ENCODE data around the gene DMBX1. TPM values are rescaled to one million over a fixed set of nuclear protein-coding genes. Genes with fewer than 3 reads are reported as not detected.

Gene DMBX1
- total and polyA plus RNA-seq, 2 donors (not counting 1 experiment from before 2014, with no cell fraction given) = not detected

- Mint-ChIP-seq H3K9me3 (ENCODE audit: insufficient read depth) (no peaks in the 10 kb centered on the region), H3K4me1 (peaks cover 3% of the 10 kb centered on the region), H3K4me3 (no peak overlapping the region), H3K27ac (no peak overlapping the region), H3K27me3 (peaks cover 66% of the 10 kb centered on the region)
- no peaks in the 10 kb centered on the region for H3K9me3 ChIP-seq (ENCODE audit: control extremely low read depth in 1 of 3, control insufficient read depth in 2 of 3, insufficient read depth in 1 of 3, low read length in 2 of 3)
- no peak overlapping the region for H3K9ac ChIP-seq (ENCODE audit: low read length)
- WGBS (ENCODE audit: insufficient coverage) = no CpG with 5 or more reads among the region's 3 CpGs
- intact Hi-C loops (cut with micrococcal nuclease) = no loop called here
- H3K4me3 ChIP-seq (ENCODE audit: control extremely low read depth in 1 of 5, extremely low read depth in 1 of 5, insufficient read depth in 1 of 5, low read depth in 2 of 5, low read length in 4 of 5) = no peak overlapping the region
- no peak overlapping the region for H2AFZ ChIP-seq (ENCODE audit: insufficient read depth, low read depth, low read length, poor library complexity, severe bottlenecking)
- H3K4me2 ChIP-seq (replicated peaks; ENCODE audit: low read depth, low read length, poor library complexity, severe bottlenecking) = no peak overlapping the region
- peaks cover 0 to 6% of the 10 kb centered on the region in 2 donors for H3K4me1 ChIP-seq (ENCODE audit: control insufficient read depth in 2 of 2, insufficient read depth in 2 of 2, low read length in 2 of 2)
- ATAC-seq (ENCODE audit: low read depth) (no peak), DNase-seq (no peak)
- H4K20me1 ChIP-seq (ENCODE audit: control insufficient read depth, insufficient read depth, low read length, poor library complexity, severe bottlenecking) = no peaks in the 10 kb centered on the region
- no peaks in the 10 kb centered on the region for H3K79me2 ChIP-seq (ENCODE audit: control insufficient read depth, insufficient read depth, low read length)
- H3K27ac ChIP-seq (ENCODE audit: low read length in 2 of 2) = no peak overlapping the region
- CTCF ChIA-PET = interaction anchor here (1.1 to 8.2 kb wide), 5 partner anchors 52 to 195 kb away, joined by 3 to 122 read pairs (median 4); no protein-coding TSS in a partner anchor
- peaks cover 0 to 53% (median 17%) of the 10 kb centered on the region in 4 experiments for H3K27me3 ChIP-seq (replicated peaks in 1 of 4; ENCODE audit: control extremely low read depth in 1 of 4, control insufficient read depth in 3 of 4, insufficient read depth in 4 of 4, low read length in 3 of 4)
- TF ChIP-seq CTCF (IDR thresholded peaks at IDR 0.05) = no peak
- TF ChIP-seq EZH2 (IDR thresholded peaks at IDR 0.05; ENCODE audit: borderline replicate concordance, insufficient read depth, low read depth, low read length, poor library complexity, severe bottlenecking) = no peak
- POLR2A ChIA-PET = no interaction called here
- no peaks in the 10 kb centered on the region for H3K36me3 ChIP-seq (replicated peaks in 1 of 2; ENCODE audit: control extremely low read depth in 1 of 2, control insufficient read depth in 1 of 2, extremely low read depth in 1 of 2, insufficient read depth in 2 of 2, low read length in 1 of 2)
Measured at GRCh38 chr1:46530311-46530710, 40.7 kb downstream of the DMBX1 start.

GRCh38 chr1:46530791-46531409, 41.3 kb downstream of the DMBX1 start:
- DNase-seq (no peak), ATAC-seq (ENCODE audit: low read depth) (no peak)
- Mint-ChIP-seq H3K4me1 (peaks cover 3% of the 10 kb centered on the region), H3K27me3 (peaks cover 63% of the 10 kb centered on the region), H3K27ac (no peak overlapping the region), H3K4me3 (no peak overlapping the region), H3K9me3 (ENCODE audit: insufficient read depth) (no peaks in the 10 kb centered on the region)
- peaks cover 0 to 51% (median 17%) of the 10 kb centered on the region in 4 experiments for H3K27me3 ChIP-seq (replicated peaks in 1 of 4; ENCODE audit: control extremely low read depth in 1 of 4, control insufficient read depth in 3 of 4, insufficient read depth in 4 of 4, low read length in 3 of 4)
- H3K4me3 ChIP-seq (ENCODE audit: control extremely low read depth in 1 of 5, extremely low read depth in 1 of 5, insufficient read depth in 1 of 5, low read depth in 2 of 5, low read length in 4 of 5) = no peak overlapping the region
- ChIA-PET POLR2A (no interaction called here), CTCF (interaction anchor here (1.2 to 8.2 kb wide), 3 partner anchors 53 to 195 kb away, joined by 4 to 122 read pairs (median 24); no protein-coding TSS in a partner anchor)
- no peaks in the 10 kb centered on the region for H3K36me3 ChIP-seq (replicated peaks in 1 of 2; ENCODE audit: control extremely low read depth in 1 of 2, control insufficient read depth in 1 of 2, extremely low read depth in 1 of 2, insufficient read depth in 2 of 2, low read length in 1 of 2)
- H4K20me1 ChIP-seq (ENCODE audit: control insufficient read depth, insufficient read depth, low read length, poor library complexity, severe bottlenecking) = no peaks in the 10 kb centered on the region
- TF ChIP-seq CTCF (IDR thresholded peaks at IDR 0.05) (no peak), EZH2 (IDR thresholded peaks at IDR 0.05; ENCODE audit: borderline replicate concordance, insufficient read depth, low read depth, low read length, poor library complexity, severe bottlenecking) (no peak)
- no peak overlapping the region for H3K9ac ChIP-seq (ENCODE audit: low read length)
- 74% methylated on average over 3 of the region's 6 CpGs for WGBS (ENCODE audit: insufficient coverage)
- H3K9me3 ChIP-seq (ENCODE audit: control extremely low read depth in 1 of 3, control insufficient read depth in 2 of 3, insufficient read depth in 1 of 3, low read length in 2 of 3) = no peaks in the 10 kb centered on the region
- H3K27ac ChIP-seq (ENCODE audit: low read length in 2 of 2) = no peak overlapping the region
- no peaks in the 10 kb centered on the region for H3K79me2 ChIP-seq (ENCODE audit: control insufficient read depth, insufficient read depth, low read length)
- no peak overlapping the region for H2AFZ ChIP-seq (ENCODE audit: insufficient read depth, low read depth, low read length, poor library complexity, severe bottlenecking)
- peaks cover 0 to 6% of the 10 kb centered on the region in 2 donors for H3K4me1 ChIP-seq (ENCODE audit: control insufficient read depth in 2 of 2, insufficient read depth in 2 of 2, low read length in 2 of 2)
- intact Hi-C loops (cut with micrococcal nuclease) = no loop called here
- H3K4me2 ChIP-seq (replicated peaks; ENCODE audit: low read depth, low read length, poor library complexity, severe bottlenecking) = no peak overlapping the region
